Measurements from ENCODE around the gene MYO15A. TPM values are rescaled to one million over a fixed set of nuclear protein-coding genes. Genes with fewer than 3 reads are reported as not detected.

The MYO15A gene
- total RNA-seq, 1 donor from 2014 or later = 0.03 TPM

DNA sequence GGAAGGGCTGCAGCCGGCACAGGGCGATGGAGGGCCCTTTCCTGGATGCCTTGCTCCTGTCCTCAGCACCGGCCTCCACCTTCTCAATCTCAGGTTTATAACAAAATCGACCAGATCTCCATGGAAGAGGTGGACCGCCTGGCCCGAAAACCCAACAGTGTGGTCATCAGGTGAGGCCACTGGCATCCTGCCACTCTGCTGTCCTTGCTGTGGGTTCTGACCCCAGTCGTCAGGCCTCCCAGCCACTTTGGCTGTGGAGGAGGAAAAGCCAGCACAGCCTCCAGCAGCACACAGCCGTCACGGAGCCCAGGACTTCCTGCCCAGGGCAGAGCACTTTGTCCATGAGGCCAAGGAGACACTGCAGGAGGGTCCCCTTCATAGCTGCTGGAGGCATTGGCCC is 6.7 kb upstream of the MYO15A start:
- DNase-seq (ENCODE audit: low read depth) = no peak

DNA sequence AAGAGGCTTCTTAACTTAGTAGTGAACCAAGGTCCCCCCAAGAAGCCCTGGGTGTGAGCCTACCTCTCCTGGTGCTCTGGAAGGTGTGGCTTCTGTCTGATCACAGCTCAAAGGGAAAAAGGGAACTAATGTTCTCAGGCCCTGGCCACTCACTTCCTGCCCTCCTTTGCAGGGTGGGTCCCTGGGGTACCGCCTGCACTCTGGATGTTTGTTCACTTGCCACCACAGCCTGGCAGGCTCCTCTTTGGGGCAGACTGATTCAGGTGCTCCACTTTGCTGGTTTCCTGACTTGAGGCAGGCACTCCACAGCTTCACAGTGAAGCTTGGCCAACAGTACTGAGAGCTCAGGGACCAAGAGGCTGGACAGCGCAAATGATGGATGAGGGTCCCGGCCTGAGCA is 5.9 kb upstream of the MYO15A start:
- no peak for DNase-seq (ENCODE audit: low read depth)

DNA sequence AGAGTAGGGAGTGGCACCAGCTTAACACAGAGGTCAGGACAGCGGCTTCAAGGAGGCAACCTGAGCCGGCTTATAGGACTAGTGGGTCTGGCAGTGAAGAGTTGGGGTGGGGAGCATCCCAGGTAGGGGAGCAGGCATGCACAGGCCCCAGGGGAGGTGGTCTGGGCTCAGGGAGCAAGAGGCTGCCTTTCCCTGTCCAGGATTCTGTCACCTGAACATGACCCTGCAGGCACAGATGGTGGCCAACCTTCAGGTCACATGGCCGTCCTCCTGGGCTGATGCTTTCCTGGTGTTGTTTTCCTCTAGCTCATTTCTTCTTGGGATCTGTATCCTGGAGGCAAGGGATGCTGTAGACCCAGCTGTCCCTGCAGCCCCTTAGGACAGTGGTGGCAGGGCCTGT is 3.5 kb upstream of the MYO15A start:
- DNase-seq (ENCODE audit: low read depth) = no peak

DNA sequence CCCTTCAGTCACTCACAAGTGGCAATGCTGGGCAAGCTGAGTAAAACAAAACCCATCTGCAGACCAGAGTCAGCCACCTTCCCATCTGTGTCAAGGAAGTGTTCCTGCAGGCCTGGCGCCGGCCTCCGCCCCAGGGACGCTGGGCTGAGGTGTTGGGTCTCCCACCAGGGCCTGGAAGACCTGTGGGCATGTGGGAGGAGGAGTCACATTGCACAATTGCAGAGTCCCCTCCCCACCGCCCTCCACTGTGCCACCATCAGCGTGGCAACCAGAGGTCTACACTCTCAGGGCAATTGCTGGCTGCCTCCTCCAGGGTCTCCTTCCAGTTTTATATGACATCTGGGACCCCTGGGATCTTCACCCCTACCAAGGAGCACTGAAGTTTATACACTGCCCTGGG is 3.0 kb upstream of the MYO15A start:
- DNase-seq (ENCODE audit: low read depth) = no peak

DNA sequence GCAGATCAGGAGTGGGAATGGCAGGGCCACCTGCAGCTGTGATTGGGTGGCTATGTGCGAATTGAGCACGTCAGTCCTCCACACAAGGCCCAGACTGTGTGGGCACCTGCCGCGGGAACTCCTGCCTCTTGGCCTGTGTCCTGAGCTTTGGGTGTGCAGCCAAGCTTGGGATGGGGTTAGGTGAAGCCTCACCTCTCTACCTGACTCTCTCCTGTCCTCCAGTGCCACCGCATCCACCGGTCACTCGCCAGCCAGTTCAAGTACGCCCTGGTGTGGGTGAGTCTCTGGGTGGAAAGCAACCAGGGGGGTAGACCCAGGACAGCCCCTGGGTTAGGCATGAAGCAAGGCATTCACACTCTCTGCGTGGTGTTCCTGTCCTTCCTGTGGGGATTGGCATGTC is 2.3 kb upstream of the MYO15A start:
- peak; percentile 20 for DNase-seq (ENCODE audit: low read depth)

DNA sequence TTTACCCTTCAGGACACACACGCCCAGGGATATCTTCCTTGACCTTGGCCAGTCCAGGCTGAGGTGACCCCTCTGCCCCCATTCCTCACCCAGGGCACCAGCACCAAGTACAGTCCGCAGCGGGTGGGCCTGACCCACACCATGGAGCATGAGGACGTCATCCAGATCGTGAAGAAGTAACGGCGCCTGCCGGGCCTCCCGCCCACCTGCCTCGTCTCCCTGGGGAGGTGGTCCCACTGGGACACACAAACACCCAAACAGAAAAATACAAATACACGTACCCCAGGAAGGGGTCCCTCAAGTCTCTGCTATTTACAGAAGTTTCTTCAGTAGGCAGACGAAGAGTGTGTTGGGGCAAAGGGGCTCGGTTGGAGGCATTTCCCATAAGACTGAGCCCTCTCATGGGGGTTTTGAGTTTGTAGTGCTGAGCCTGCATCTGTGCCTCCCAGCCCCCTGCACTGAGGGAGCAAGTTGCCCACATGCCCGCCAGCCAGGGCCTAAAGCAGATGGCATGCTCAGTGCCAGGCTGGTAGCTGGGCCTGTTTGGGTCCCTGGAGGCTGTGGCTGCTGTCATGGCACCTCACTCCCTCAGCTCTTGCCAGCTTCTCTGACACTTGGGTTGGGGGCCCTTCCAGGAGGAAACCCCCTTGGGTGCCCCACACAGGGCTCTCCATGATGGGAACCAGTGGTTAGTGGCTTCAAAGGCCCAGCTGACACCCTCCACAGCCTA is 1.3 kb upstream of the MYO15A start:
- no peak for DNase-seq (ENCODE audit: low read depth)

DNA sequence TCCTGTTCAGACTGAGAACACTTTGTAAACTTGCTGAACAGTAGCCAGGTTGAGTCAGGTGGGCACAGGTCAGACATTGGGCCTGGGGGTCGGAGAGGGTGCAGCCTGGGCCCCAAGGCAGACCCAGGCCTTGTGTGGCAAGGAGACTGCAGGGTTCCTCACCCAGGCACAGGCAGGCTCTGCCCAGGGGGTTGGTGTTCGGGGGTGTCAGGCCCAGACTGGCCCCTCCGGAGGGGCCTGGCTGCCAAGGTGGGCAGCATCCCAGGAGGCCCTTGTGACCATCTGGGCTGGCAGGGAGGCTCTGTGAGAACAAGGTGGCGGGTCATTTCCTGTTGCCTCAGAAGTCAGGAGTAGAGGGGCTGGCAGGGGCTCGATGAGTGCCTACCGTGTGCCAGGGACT is 585 bp upstream of the MYO15A start:
- no peak for DNase-seq (ENCODE audit: low read depth)

DNA sequence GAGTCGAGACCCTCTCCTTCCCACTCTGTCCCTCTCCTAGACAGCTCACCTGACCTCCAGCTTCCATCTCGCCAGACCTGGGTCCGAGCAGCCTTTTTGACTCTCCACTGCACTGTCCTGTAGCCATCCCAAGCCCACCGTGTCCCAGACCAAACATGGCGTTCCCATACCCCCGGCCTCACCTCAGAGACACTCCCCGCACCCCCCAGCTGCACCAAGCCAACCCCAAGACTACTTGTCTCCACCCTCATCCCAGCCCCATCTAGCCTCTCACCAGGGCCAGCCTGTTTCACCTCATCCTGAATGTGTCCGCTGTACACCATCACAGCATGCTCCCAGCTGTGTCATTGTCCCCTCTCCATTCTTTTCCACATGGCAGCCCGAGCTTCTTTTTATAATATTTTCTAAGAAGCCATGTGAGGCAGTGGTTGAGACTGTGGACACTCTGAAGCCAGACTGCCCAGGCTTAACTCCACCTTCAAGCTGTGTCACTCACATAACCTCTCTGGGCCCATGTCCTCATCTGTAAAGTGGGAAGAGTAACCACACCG is 1.5 kb downstream of the MYO15A start:
- DNase-seq (ENCODE audit: low read depth) = no peak

DNA sequence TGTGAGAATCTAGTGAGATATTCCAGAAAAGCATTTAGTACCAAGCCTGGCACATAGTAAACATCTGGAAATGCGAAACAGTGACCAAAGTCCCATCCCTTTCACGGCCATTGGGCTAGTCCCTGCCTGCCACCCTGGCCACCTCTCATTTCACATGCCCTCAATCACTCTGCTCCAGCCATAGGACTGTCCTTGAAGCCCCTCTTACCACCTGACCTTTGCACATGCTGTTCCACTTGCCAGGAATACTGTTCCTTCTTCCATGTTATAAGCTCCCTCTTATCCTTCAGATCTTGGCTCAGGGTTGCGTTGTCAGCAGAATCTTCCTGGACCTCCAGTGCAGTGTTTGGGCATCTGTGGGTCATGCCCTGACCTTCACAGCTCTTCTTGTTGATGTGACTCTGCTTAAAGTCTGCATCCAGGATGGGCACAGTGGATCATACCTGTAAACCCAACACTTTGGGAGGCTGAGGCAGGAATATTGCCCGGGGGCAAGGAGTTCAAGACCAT is 2.1 kb downstream of the MYO15A start:
- no peak for DNase-seq (ENCODE audit: low read depth)

DNA sequence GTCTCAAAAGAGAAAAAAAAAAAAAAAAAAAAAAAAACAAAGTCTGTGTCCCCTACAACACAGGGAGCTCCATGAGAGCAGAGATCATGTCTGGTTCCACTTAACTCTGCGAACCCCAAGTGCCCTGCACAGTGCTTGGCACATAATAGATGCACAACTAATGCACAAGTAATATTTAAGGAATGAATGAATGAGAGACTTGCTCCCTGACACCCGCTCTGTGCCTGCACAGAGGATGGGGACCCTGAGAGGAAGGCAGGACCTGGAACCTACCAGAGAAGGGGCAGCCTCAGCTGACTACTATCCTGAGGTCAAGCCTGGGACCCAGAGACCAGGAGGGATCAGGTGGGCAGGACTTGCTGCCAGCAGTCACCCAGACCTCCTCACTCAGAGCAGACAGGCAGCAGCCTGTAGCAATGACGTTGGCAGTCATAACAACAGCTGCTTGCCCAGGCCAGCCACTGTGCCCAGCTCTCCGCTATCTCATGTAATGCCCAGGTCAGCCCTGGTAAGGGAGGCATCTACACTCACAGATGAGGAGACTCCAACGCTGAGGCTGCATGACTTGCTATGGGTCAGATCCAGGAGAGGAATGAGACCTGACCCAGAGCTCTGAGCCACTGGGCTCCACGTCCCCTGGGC is 2.9 kb downstream of the MYO15A start:
- DNase-seq (ENCODE audit: low read depth) = peak; percentile 61

DNA sequence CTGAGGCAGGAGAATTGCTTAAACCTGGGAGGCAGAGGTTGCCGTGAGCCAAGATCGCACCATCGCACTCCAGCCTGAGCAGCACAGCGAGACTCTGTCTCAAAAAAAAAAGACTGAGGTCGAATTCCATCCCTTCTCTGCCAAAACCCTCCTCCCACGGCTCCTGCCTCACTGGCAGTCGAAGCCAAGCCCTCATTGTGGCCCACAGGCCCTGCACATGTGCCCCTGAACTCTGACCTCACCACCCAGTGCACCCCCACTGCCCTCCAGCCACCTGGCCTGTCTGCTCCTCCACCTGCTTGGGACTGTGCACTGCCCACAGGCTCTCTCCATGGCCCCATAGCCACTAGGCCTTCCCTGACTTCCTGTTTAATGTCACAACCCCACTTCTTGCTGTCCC is 7.0 kb downstream of the MYO15A start:
- DNase-seq (ENCODE audit: low read depth) = peak; percentile 13

DNA sequence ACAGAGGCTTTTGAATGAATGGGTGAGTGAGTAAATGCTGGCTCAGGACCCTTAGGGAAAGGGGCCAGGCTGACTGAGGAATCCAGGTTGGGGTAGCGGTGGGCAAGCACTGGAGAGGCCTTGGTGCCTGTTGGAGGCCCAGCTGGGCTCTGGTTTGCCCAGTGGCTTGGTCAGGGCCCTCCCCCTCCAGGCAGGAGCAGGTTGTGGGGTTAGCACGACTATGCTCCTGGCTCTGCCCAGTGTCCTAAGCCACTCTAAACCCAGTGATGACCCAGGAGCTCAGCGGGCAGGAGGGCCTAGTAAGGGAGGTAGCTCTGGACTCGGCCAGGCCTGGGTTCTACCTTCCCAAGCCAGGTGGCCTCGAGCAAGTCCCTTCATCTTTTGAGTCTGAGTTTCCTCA is 7.5 kb downstream of the MYO15A start:
- DNase-seq (ENCODE audit: low read depth) = no peak

DNA sequence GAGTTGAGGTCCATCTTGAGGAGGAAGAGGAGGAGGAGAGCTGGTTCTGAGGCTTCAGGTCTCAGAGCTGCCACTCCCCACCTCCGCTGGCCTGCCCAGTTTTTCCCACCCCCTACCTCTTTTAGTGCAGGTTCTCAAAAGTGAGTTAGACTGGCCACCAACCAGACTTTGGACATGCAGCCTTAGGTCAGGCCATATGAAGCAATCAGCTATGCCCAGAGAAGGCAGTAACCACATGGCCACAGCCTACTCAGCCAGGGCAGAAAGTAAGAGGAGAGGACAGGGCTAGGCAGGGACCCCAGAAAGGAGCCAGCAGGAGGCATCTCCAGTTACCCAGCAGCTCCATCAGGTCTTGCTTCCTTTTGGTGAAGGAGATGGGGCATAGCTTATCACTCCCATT is 9.0 kb downstream of the MYO15A start:
- DNase-seq (ENCODE audit: low read depth) = peak; percentile 38

DNA sequence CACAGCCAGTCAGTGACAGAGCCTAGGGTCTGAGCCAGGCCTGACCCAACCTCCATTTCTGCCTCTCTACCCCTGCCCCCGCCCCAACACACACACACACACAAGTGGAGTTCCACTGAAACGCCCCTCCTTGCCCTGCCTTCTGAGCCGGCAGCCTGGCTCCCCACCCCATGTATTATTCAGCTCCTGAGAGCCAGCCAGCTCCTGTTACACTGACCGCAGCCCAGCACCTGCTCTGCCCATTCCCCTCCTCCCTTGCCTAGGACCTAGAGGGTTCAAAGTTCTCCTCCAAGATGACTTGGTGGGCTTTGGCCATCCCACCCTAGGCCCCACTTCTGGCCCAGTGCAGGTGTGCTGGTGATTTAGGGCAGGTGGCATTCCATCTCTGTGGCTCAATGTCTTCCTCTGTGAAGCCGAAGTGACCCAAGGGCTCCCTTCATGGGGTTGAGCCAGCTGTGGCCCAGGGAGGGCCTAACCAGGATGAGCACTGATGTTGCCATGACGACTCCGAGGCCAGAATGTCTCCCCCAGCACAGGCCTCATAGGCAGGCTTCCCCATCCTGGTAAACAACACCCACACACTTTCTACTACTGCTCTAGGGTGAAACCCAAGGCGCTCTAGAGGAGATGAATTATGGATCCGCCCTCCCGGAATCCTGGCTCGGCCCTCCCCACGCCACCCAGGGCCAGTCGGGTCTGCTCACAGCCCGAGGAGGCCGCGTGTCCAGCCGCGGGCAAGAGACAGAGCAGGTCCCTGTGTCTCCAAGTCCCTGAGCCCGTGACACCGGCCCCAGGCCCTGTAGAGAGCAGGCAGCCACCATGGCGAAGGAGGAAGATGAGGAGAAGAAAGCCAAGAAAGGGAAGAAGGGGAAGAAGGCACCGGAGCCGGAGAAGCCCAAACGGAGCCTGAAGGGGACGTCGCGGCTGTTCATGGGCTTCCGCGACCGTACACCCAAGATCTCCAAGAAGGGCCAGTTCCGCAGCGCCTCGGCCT is 9.7 kb downstream of the MYO15A start:
- peak; percentile 73 for DNase-seq (ENCODE audit: low read depth)

DNA sequence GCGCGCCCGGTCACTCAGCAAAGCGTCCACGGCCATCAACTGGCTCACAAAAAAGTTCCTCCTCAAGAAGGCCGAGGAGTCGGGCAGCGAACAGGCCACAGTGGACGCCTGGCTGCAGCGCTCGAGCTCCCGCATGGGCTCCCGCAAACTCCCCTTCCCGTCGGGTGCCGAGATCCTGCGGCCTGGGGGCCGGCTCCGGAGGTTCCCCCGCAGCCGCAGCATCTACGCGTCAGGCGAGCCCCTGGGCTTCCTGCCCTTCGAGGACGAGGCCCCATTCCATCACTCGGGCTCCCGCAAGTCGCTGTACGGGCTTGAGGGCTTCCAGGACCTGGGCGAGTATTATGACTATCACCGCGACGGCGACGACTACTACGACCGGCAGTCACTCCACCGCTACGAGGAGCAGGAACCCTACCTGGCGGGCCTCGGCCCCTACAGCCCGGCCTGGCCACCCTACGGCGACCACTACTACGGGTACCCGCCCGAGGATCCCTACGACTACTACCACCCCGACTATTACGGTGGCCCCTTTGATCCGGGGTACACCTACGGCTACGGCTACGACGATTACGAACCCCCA is 10.7 kb downstream of the MYO15A start:
- no peak for DNase-seq (ENCODE audit: low read depth)

DNA sequence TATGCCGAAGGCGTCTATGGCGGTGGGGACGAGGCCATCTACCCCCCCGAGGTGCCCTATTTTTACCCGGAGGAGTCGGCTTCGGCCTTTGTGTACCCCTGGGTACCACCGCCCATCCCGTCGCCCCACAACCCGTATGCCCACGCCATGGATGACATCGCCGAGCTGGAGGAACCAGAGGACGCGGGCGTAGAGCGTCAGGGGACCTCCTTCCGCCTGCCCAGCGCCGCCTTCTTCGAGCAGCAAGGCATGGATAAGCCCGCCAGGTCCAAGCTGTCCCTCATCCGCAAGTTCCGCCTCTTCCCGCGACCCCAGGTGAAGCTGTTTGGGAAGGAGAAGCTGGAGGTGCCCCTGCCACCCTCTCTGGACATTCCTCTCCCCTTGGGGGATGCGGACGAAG is 11.4 kb downstream of the MYO15A start:
- DNase-seq (ENCODE audit: low read depth) = no peak

DNA sequence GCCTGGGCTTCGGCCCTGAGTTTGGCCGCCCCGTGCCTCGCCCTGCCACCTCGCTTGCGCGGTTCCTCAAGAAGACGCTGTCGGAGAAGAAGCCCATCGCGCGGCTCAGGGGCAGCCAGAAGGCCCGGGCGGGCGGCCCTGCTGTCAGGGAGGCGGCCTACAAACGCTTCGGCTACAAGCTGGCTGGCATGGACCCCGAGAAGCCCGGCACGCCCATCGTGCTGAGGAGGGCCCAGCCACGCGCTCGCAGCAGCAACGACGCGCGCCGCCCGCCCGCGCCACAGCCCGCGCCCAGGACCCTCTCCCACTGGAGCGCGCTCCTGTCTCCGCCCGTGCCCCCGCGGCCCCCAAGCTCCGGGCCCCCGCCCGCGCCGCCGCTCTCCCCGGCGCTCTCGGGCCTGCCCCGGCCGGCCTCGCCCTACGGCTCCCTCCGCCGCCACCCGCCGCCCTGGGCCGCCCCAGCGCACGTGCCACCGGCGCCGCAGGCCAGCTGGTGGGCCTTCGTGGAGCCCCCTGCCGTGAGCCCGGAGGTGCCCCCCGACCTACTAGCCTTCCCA is 12.0 kb downstream of the MYO15A start:
- no peak for DNase-seq (ENCODE audit: low read depth)

DNA sequence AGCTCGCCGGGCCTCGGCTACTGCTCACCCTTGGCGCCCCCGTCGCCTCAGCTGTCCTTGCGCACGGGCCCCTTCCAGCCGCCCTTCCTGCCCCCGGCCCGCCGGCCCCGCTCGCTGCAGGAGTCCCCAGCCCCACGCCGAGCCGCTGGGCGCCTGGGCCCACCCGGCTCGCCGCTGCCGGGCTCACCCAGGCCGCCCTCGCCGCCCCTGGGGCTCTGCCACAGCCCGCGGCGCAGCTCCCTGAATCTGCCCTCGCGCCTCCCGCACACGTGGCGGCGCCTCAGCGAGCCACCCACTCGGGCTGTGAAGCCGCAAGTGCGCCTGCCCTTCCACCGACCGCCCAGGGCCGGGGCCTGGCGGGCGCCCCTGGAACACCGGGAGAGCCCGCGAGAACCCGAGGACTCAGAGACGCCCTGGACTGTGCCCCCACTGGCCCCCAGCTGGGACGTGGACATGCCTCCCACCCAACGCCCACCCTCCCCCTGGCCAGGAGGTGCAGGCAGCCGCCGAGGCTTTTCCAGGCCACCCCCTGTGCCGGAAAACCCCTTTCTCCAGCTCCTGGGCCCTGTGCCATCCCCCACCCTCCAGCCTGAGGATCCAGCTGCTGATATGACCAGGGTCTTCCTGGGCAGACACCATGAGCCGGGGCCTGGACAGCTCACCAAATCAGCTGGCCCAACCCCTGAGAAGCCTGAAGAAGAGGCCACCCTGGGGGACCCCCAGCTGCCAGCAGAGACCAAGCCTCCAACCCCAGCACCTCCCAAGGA is 12.8 kb downstream of the MYO15A start:
- DNase-seq (ENCODE audit: low read depth) = no peak

DNA sequence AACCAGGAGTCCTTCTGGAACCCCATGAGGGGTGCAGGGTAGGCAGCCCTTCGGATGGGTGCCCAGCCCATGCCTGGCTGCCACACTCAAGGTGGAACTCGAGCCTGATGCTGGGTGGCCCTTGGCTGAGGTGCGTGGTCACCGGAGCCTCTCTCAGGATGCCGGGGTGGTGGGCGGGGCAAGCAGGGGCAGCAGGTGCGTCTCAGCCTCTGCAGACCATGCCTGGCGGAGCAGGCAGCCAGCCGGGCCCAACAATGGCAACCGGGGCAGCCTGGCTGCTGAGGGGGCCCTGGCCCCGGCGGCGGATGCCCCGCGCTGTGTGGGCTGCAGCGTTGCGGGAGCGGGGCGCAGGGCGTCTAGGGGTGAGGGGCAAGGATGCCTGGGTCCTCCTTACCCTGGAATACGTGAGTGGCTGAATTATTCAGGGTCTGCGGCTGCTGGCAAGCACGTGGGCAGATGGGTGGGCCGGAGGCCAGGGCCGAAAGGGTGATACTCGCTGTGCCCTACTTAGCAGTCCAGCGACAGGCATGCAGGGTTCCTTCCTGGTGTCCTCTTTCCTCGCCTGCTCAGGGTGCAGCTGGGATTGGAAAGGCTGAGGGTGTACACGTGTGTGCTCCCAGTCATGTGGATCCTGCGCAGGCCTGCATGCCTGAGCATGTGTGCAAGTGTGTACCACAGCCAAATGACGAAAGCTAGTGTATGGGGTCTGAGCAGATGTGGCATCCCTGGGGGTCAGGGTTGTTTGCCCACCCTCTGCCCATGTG is 14.6 kb downstream of the MYO15A start:
- DNase-seq (ENCODE audit: low read depth) = no peak
